ENCODE data around the gene CBLN2. TPM values are rescaled to one million over a fixed set of nuclear protein-coding genes. Genes with fewer than 3 reads are reported as not detected.

The CBLN2 gene
- total and polyA plus RNA-seq, 2 donors (not counting 1 experiment from before 2014, with no cell fraction given), result not detected

DNA sequence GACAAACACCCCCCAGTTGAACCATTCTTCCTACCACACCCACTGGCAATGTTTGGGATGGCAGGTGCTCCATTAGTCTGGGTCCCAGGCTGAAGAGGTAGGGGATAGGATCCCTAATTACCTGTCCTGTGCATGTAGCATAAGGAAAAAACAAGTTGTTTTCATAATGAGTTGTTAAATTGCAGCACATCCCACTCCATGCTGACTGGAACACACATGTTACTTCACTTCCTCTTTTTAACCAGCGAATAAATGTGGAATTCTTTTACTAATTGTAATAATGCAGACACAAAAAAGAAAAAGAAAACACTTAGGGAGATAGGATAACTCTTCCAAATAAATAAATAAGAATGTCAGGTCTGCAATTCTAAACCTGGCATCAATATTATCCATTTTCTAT is 11.8 kb upstream of the CBLN2 start:
- H4K20me1 ChIP-seq (ENCODE audit: control insufficient read depth, extremely low read depth, insufficient read depth, low read length), result no peaks in the 10 kb centered on the region
- no peaks in the 10 kb centered on the region for H3K9me3 ChIP-seq (ENCODE audit: control insufficient read depth, insufficient read depth, low read depth, low read length)
- no peak overlapping the region for H3K4me3 ChIP-seq (replicated peaks in 1 of 4; ENCODE audit: control extremely low read depth in 1 of 4, insufficient read depth in 1 of 4, low read depth in 3 of 4, low read length in 4 of 4)
- no peaks in the 10 kb centered on the region for H3K4me1 ChIP-seq (ENCODE audit: control insufficient read depth, extremely low read depth, insufficient read depth, low read length)
- H3K36me3 ChIP-seq (ENCODE audit: control insufficient read depth, insufficient read depth, low read length), result no peaks in the 10 kb centered on the region
- no peak overlapping the region for H2AFZ ChIP-seq (ENCODE audit: low read length)
- no peaks in the 10 kb centered on the region for H3K79me2 ChIP-seq (ENCODE audit: control insufficient read depth, insufficient read depth, low read length)
- H3K4me2 ChIP-seq (ENCODE audit: extremely low read depth, insufficient read depth, low read length), result no peak overlapping the region
- H3K27ac ChIP-seq (ENCODE audit: insufficient read depth, low read length), result no peak overlapping the region
- TF ChIP-seq EZH2 (IDR thresholded peaks at IDR 0.05; ENCODE audit: low read length, missing control alignments), result no peak
- TF ChIP-seq, protein P1, sequence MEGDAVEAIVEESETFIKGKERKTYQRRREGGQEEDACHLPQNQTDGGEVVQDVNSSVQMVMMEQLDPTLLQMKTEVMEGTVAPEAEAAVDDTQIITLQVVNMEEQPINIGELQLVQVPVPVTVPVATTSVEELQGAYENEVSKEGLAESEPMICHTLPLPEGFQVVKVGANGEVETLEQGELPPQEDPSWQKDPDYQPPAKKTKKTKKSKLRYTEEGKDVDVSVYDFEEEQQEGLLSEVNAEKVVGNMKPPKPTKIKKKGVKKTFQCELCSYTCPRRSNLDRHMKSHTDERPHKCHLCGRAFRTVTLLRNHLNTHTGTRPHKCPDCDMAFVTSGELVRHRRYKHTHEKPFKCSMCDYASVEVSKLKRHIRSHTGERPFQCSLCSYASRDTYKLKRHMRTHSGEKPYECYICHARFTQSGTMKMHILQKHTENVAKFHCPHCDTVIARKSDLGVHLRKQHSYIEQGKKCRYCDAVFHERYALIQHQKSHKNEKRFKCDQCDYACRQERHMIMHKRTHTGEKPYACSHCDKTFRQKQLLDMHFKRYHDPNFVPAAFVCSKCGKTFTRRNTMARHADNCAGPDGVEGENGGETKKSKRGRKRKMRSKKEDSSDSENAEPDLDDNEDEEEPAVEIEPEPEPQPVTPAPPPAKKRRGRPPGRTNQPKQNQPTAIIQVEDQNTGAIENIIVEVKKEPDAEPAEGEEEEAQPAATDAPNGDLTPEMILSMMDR (conservative IDR thresholded peaks at IDR 0.05 in 1 of 2, IDR thresholded peaks at IDR 0.05 in 1 of 2; ENCODE audit: low read depth in 1 of 2, low read length in 2 of 2), result no peak
- DNase-seq (ENCODE audit: low read depth in 2 of 2), result no peak
- no peak overlapping the region for H3K9ac ChIP-seq (ENCODE audit: insufficient read depth, low read length)
- H3K27me3 ChIP-seq (ENCODE audit: control insufficient read depth, insufficient read depth, low read length), result no peaks in the 10 kb centered on the region

DNA sequence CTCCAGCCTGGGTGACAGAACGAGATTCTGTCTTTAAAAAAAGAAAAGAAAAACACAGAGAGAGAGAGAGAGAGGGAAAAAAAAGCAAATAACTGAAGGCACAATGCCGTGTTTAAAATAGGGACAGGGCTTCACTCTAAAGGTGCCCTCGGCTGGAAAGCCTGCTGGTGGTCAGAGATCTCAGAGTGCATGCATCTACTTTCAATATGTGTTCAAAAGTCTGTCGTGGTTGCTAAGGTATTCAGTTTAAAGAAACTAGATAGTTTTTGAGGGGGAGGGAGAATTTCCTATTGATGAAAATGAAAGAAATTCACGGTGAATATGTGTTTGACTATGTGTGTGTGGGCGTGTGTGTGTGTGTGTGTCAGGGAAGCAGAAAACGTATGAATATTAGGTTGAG is 11.0 kb upstream of the CBLN2 start:
- Histone ChIP-seq H3K27me3 (ENCODE audit: control insufficient read depth, insufficient read depth, low read length) (no peaks in the 10 kb centered on the region), H3K4me3 (replicated peaks in 1 of 4; ENCODE audit: control extremely low read depth in 1 of 4, insufficient read depth in 1 of 4, low read depth in 3 of 4, low read length in 4 of 4) (no peak overlapping the region), H3K9ac (ENCODE audit: insufficient read depth, low read length) (no peak overlapping the region), H4K20me1 (ENCODE audit: control insufficient read depth, extremely low read depth, insufficient read depth, low read length) (no peaks in the 10 kb centered on the region), H3K27ac (ENCODE audit: insufficient read depth, low read length) (no peak overlapping the region), H2AFZ (ENCODE audit: low read length) (no peak overlapping the region), H3K4me1 (ENCODE audit: control insufficient read depth, extremely low read depth, insufficient read depth, low read length) (no peaks in the 10 kb centered on the region), H3K9me3 (ENCODE audit: control insufficient read depth, insufficient read depth, low read depth, low read length) (no peaks in the 10 kb centered on the region), H3K4me2 (ENCODE audit: extremely low read depth, insufficient read depth, low read length) (no peak overlapping the region), H3K36me3 (ENCODE audit: control insufficient read depth, insufficient read depth, low read length) (no peaks in the 10 kb centered on the region), H3K79me2 (ENCODE audit: control insufficient read depth, insufficient read depth, low read length) (no peaks in the 10 kb centered on the region)
- no peak for TF ChIP-seq EZH2 (IDR thresholded peaks at IDR 0.05; ENCODE audit: low read length, missing control alignments)
- TF ChIP-seq, protein P1 (conservative IDR thresholded peaks at IDR 0.05 in 1 of 2, IDR thresholded peaks at IDR 0.05 in 1 of 2; ENCODE audit: low read depth in 1 of 2, low read length in 2 of 2), result no peak
- peak in 1 of 2 donors; percentile 38 for DNase-seq (ENCODE audit: low read depth in 2 of 2)

- no peak overlapping the region for H3K9ac ChIP-seq (ENCODE audit: insufficient read depth, low read length)
- no peak overlapping the region for H2AFZ ChIP-seq (ENCODE audit: low read length)
- H3K4me1 ChIP-seq (ENCODE audit: control insufficient read depth, extremely low read depth, insufficient read depth, low read length), result no peaks in the 10 kb centered on the region
- DNase-seq (ENCODE audit: low read depth in 2 of 2), result no peak
- H3K4me2 ChIP-seq (ENCODE audit: extremely low read depth, insufficient read depth, low read length), result peak overlapping the region; percentile 25
- H4K20me1 ChIP-seq (ENCODE audit: control insufficient read depth, extremely low read depth, insufficient read depth, low read length), result no peaks in the 10 kb centered on the region
- H3K27me3 ChIP-seq (ENCODE audit: control insufficient read depth, insufficient read depth, low read length), result peaks cover 6% of the 10 kb centered on the region
- no peaks in the 10 kb centered on the region for H3K9me3 ChIP-seq (ENCODE audit: control insufficient read depth, insufficient read depth, low read depth, low read length)
- H3K36me3 ChIP-seq (ENCODE audit: control insufficient read depth, insufficient read depth, low read length), result no peaks in the 10 kb centered on the region
- TF ChIP-seq EZH2 (IDR thresholded peaks at IDR 0.05; ENCODE audit: low read length, missing control alignments), result no peak
- peak overlapping the region in 2 of 4 experiments; percentile 10 to 33 for H3K4me3 ChIP-seq (replicated peaks in 1 of 4; ENCODE audit: control extremely low read depth in 1 of 4, insufficient read depth in 1 of 4, low read depth in 3 of 4, low read length in 4 of 4)
- H3K27ac ChIP-seq (ENCODE audit: insufficient read depth, low read length), result no peak overlapping the region
- no peaks in the 10 kb centered on the region for H3K79me2 ChIP-seq (ENCODE audit: control insufficient read depth, insufficient read depth, low read length)
Measured at GRCh38 chr18:72543357-72544055, 636 bp downstream of the CBLN2 start.
